ENCODE data around the gene PPP2R2C. TPM values are rescaled to one million over a fixed set of nuclear protein-coding genes. Genes with fewer than 3 reads are reported as not detected.

Gene PPP2R2C
- 31.0 to 37.7 TPM (median 35.7 TPM) in 5 replicates for total RNA-seq (2022; extraction: Qiagen RNA extraction)

DNA sequence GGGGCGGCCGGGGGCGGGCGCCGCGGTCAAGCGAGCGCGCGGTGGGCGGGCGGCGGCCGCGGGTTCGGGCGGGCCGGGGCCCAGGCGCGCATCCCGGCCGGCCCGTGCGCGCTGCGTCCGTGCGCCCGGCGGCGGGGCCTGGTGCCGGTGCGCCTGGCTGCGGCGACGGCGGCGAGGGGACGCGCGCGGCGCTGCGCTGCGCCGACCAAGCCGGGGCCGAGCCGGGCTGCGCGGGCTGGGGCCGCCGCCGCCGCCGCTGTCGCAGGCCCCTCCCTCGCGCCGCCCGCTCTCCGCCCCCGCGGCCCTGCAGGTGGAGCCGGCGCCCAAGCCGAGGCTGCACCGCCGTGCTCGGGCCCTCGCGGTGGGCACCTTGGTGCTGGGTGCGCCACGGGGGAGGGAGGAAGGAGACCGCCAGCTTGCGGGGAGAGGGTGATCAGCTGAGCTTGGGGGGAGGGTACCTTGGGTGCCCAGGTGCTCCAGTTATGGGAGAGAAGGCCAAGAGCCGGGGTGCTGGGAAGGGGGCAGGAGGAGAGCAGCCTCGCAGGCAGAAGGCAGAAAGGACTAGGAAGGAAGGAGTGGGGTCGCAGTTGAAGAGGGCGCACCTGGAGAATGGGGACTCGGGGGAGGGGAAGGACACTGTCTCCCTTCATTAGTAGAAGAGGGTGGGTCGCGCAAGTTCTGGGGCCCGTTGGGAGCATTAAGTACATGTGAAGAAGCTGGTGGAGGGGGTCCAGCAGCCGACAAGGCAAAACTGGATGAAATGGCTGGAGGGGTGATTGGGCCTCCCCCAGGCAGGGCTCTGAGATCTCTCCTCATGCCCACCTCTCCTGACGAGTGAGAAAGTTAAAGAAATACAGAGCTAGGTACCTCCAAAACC lies at the start of gene PPP2R2C:
TSS of gene PPP2R2C (minus strand) at position 228 of the 877 bp plus-strand sequence. CDS start 385 bp downstream, outside the sequence.

Other genes with a start within 250 kb of the PPP2R2C start
- 11.3 to 13.9 TPM (median 12.6 TPM) in 5 replicates for gene WFS1, start 202.8 kb downstream of the PPP2R2C start, total RNA-seq (2022; extraction: Qiagen RNA extraction)
- gene MAN2B2, start 102.6 kb upstream of the PPP2R2C start, total RNA-seq (2022; extraction: Qiagen RNA extraction), result 8.6 to 10.3 TPM (median 9.4 TPM) in 5 replicates
- 264 to 286 TPM (median 272 TPM) in 5 replicates for gene MRFAP1, start 168.1 kb upstream of the PPP2R2C start, total RNA-seq (2022; extraction: Qiagen RNA extraction)
- gene S100P, start 221.3 kb upstream of the PPP2R2C start, total RNA-seq (2022; extraction: Qiagen RNA extraction), result 44.4 to 144 TPM (median 132 TPM) in 5 replicates
- 31.8 to 38.1 TPM (median 34.5 TPM) in 5 replicates for gene MRFAP1L1, start 237.3 kb upstream of the PPP2R2C start, total RNA-seq (2022; extraction: Qiagen RNA extraction)
- 13.1 to 19.6 TPM (median 17.3 TPM) in 5 replicates for gene BLOC1S4, start 243.6 kb upstream of the PPP2R2C start, total RNA-seq (2022; extraction: Qiagen RNA extraction)